NCI-H226 (cell line): ENCODE measurements around the gene PSEN2.
A peak's percentile ranks its signal among the peaks of the same experiment; 100 is the strongest.
"Not testable (repeated sequence)": the region's sequence is repeated elsewhere in the genome, so short reads cannot be mapped to it uniquely, and the experiment has no call there.

Experiments
- DNase-seq: peaks from one replicate; pipeline ENCODE4 v3.0.0-alpha.2; 2015

The PSEN2 gene

DNA sequence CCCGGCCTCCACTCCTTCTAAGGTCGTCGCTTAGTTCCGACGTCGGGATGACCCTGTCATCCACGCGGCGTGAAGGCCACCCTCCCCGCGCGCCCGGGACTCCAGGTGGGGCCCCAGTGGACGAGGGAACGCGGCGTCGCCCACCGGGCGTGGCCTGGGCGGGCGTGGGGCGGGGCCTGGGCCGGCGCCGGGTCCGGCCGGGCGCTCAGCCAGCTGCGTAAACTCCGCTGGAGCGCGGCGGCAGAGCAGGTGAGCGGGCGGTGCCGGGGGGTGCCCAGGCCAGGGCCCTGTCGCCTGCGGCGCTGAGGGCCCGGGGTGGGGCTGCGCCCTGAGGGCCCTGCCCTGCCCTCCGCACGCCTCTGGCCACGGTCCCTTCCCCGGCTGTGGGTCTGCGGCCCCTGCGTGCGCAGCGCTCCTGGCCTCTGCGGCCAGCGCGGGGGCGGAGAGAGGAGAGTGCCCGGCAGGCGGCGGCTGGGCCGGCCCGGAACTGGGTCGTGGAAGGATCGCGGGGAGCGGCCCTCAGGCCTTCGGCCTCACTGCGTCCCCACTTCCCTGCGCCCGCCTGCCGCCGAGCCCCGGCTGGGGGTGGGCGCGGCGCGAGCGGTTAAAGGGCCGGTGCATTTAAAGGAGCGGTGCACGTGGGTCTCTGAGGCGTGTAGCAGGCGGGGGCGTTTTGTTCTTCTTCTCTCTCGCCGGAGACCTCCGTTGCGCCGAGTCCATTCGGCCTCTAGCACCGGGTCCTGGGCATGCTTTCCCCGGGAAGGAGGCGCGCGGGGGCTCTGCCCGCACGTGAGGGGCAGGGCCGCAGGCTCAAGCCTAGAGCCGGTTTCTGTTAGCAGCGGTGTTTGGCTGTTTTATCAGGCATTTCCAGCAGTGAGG is at the start of gene PSEN2:
Gene PSEN2 (plus strand): TSS at position 216 of the 879 bp plus-strand sequence. CDS start 11,292 bp downstream, outside the sequence.
- DNase-seq = peak; percentile 53

DNA sequence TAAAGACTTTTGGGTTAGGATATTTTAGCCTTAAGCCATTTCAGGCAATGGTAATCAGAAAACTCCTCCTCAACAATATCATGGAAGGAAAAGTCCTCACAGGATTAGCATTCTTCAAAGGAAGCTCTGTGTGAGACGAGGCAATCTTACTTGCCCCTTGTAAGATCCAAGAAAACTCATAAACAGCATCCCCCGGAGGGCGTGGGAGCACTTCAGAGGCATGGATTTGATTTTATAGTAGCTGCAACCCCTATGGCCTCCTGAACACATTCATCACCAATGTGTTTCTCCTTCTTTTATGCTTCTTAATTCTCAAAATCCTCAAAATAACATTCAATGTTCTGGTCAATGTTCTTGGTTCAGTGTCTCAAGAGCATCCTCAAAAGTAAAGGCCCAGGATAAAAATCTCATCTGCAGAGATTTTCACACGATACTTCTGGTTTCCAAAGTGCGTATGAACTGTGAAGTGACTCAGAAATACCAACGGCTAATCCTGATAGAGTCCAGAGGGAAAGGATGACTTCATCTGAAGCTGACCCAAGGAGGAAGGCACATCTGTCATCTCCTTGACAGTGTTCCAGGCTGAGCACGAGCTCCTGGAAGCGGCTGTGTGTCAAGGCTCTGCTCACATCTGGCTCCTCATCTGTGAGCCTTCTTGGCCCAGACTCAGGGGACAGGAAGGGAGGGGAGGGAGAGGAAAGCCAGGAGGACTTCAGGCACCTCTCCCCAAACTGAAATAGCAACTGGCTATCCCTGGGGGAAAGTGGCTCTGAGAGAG is 49.3 kb upstream of the PSEN2 start:
- DNase-seq = peak; percentile 81

DNA sequence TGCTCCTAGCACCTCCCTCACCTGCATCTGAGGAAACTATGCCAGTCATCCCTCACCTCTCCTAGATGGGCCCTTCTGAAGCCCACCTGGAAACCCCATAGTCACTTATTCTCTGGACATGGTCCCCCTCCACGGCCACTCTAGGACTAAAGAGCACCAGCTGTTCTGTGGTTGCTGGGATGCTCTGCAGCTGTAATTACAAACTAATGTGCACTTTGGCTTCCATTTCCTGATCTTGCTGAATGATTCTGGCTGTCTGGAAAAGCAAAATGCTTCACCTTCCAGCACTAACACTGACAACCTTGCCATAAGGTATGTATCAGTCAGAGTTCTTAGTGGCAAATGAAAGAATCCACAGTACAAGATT is 48.7 kb upstream of the PSEN2 start:
- no peak for DNase-seq

DNA sequence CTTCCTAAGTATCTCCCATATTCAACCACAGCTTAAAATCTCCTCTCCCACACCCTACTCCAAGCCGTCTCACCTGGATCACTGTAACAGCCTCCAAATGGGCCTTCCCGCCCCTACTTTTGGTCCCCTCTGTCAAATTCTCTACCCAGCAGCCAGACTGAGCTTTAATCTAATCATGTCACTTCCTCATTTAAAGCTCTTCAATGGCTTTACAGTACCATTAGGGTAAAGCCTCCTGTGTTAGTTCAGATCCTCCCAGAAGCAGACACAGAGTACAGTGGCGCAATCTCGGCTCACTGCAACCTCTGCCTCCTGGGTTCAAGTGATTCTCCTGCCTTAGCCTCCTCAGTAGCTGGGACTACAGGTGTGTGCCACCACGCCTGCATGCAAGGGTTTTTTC is 46.8 kb upstream of the PSEN2 start:
- DNase-seq = no peak

DNA sequence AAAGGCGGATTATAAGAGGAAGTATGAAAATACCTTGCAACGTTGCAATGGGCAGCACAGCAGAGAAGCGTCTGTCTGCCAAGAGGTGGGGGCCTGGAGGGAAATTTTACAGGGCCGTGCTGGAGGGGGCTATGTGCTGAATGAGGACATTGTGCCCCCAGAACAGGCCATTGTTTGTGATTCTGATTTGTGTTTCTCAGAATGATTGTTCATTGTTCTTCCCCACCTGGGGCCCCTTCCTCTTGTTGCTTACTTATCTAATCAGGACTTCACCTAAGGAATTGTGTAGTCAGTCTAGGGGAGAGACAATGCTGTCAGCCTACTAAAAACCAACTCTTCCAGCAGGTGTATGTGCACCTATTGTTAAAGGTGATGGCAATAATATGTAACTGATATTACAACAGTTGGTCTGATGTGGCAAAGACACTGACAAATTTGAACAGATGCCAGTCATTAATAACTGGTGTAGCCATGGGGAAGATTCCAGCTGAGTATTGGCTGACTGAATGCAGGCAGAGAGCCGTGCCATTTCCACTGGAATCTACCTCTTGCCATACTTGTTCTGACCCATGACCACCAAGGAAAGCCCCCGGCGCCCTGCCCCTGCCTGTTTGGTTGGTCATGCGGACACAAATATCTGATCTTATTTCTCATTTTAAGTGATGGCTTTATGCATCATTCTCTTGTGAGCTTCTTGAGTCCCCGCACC is 45.2 kb upstream of the PSEN2 start:
- DNase-seq = no peak

DNA sequence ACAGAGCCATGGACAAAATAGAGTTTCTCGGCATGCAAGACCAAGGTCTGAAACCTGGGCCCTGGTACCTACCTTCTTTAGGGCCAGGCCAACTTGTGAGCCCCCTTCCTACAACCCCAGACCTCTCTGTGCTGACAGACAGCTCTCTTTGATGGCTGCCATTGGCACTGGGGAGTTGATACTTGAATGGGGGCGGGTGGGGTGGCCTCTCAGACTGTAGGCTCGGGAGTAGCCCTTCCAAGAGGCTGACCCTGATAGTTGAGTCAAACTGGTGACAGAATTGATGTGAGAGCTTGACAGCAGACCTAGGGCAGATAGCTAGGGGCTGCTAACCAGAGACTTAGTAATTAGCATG is 44.7 kb upstream of the PSEN2 start:
- no peak for DNase-seq

DNA sequence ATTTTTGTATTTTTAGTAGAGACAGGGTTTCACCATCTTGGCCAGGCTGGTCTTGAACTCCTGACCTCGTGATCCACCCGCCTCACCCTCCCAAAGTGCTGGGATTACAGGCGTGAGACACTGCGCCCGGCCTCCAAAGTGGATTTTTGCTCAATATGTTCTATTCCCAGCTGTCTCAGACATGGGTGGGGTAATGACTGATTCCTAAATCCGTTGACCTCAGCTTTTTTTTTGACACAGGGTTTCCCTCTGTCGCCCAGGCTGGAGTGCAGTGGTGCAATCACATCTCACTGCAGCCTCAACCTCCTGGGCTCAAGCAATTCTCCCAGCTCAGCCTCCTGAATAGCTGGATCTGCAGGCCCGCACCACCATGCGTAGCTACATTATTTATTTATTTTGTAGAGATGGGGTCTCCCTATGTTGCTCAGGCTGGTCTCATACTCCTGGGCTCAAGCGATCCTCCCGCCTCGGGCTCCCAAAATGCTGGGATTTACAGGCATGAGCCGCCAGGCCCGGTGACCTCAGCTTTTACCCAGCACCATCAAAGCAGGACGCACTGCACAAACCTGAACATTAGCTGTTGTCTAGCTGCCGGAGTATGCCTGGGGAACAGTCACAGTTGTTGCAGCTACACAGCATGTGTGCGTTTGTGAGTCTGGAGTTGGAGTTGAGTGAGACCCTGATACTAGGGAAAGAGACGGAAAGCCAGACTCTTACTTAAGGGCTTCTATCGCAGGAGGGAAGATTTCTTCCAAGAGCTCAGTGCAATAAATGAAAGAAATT is 43.7 kb upstream of the PSEN2 start:
- no peak for DNase-seq

DNA sequence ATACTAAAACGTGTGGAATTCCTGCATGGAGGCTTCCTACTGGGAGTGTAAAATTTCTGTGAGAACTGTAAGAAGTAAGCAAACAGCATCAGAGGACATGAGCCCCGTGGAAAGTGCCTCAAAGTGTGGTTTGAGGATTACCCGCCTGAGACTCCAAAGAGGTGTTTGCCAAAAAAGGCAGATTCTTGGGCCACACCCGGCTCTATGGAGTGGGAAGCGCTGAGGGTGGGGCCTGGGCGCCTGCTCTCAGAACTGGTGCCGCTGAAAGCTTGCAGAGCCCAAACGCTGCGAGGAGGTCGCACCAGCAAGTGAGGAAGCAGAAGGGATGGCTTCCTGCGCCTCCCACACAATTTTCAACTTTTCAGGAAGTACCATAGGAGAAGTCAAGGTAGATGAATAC is 43.0 kb upstream of the PSEN2 start:
- no peak for DNase-seq

DNA sequence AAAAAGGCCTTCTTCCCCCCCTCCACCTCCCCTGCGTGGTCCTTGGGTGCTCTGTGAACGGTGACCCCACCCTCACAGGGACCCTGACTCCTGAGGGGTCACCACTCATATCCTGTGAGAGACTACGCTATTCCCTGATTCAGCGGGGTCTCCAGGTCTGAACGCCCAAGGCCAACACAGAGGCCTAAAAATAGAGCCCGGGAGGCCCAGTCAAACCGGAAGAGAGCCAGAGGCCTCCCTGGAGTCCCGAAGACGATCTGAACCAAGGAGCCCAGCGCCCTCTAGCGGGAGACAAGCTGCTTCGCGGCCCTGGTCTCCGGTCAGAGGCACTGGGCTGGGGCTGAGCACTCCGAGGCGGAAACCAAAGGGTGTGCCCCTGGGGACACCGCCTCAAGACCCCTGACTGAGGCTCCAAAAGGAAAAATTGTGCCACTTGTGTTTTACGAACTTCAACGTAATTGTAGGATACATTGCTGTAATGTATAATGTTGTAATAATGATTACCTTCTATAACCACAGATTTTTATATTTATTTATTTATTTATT is 42.4 kb upstream of the PSEN2 start:
- DNase-seq = peak; percentile 57

DNA sequence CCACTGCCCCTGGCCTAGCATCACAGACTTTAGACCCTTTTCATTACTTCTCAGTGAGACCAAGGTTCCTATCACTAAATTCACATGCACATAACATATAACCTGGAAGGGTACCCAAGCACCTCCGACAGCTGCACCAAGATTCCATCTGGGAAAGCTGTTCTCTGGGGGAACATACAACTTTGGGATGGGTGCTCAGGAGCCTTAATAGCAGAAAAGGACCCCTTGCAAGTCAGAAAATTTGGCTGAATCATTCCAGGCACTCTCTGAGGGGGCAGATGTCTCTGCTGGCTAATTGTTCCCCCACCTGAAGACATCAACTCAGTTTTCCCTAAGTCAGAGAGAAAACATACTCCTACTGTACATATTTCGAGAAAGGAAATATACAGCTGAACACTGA is 41.3 kb upstream of the PSEN2 start:
- no peak for DNase-seq

DNA sequence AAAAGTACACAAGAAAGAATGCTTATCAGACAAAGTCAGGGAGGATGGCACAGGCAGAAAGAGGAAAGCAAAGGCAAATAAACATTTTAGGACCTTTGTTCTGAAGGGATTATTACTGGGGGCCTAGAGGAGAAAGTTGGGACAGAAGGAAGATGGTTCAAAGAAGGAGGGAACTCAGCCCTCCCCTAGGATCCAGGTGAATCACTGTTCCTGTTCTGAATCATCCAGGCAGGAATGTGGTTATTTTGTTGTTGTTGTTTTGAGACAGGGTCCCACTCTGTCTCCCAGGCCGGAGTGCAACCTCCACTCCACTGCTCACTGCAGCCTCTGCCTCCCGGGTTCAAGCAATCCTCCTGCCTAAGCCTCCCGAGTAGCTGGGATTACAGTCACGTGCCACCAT is 38.5 kb upstream of the PSEN2 start:
- DNase-seq = no peak

DNA sequence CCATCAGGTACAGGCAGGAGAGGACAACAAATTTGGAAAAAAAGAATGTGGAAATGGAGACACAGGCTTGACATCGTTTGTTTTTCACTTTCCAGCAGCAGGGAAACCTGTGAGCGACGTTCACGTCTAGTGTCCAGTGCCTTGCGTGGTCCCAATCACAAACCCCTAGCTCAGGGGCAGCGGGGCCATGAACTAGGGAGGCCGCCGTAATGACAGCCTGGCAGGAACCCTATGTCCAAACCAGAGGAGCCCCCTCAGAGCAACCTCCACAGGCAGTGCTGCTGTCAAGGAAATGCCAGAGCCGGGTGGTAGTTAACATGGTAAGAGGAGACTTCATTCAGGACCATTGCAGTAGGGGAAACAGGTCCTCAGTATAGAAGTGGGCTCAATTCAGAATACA is 37.8 kb upstream of the PSEN2 start:
- no peak for DNase-seq

DNA sequence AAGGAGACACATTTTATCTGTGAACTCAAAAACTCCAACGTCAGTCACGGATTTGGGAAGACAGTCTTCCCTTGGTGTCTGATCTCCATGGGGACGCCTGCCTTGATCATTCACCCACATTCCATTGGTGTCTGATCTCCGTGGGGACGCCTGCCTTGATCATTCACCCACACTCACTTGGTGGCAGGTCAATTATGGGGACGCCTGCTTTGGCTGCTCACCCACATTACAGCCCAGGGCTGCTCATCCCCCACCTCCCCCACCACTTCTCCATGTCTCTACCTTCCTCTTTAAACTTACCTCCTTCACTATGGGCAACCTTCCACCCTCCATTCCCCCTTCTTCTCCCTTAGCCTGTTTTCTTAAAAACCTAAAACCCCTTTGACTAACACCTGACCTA is 36.2 kb upstream of the PSEN2 start:
- not testable (repeated sequence) for DNase-seq

DNA sequence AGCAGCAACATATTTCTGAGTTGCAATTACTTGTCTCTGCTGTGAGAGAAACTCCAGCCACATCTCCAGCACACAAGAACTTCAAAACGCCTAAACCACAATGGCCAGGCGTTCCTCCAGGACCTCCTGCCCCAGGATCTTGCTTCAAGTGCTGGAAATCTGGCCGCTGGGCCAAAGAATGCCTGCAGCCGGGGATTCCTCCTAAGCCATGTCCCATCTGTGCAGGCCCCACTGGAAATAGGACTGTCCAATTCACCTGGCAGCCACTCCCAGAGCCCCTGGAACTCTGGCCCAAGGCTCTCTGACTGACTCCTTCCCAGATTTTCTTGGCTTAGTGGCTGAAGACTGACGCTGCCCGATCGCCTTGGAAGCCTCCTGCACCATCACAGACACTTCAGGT is 35.0 kb upstream of the PSEN2 start:
- not testable (repeated sequence) for DNase-seq

DNA sequence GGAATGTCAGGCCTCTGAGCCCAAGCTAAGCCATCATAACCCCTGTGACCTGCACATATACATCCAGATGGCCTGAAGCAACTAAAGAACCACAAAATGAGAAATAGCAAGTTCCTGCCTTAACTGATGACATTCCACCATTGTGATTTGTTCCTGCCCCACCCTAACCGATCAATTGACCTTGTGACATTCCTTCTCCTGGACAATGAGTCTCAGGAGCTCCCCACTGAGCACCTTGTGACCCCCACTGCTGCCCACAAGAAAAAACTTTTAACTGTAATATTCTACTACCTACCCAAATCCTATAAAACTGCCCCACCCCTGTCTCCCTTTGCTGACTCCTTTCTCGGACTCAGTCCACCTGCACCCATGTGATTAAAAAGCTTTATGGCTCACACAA is 32.5 kb upstream of the PSEN2 start:
- not testable (repeated sequence) for DNase-seq

DNA sequence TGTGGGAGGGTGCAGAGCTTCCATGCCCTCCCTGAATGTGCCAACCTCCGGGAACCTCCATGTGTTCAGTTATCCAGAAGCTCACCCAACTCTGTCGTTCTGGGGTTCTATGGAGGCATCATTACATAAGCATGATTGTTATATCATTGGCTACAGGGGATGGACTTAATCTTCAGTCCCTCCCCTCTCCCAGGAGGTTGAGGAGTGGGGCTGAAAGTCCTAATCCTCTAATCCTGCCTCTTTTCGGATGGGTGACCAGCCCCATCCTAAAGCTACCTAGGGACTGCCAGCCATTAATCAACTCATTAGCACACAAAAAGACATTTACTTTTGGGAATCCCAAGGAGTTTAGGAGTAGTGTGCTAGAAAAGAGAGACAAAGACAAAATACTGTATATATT is 32.0 kb upstream of the PSEN2 start:
- DNase-seq = no peak

DNA sequence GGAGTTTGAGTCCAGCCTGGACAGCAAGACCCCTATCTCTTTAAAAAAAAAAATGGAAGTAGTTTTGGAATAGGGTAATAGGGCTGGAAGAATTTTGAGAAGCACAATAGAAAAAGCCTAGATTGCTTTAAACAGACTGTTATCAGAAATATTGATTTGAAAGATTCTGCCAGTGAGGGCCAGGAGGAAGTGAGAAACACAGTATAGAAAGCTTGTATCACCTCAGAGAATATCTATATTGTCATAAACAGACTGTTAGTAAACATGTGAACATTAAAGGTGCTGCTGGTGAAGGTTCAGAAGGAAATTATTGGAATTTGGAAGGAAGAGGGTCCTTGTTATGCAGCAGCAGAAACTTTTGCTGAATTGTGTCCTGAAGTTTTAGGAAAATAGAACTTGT is 24.8 kb upstream of the PSEN2 start:
- DNase-seq = no peak

DNA sequence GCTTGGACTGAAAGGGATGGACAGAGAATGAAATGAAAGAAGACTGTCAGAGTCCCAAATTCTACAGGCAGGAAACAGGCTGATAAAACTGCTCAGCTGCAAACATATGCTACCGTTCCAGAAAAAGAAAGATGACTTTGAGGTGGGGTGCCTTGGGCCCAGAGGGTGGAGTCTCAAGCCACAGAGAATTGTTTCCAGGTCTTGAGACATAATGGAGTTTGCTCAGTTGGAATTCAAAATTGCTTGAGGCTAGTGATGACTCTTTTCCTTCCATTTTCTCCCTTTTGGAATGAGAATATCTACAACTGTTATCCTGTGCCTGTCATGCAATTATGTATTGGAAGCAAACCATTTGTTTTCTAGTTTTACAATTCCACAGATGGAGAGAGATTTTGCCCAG is 23.6 kb upstream of the PSEN2 start:
- no peak for DNase-seq

DNA sequence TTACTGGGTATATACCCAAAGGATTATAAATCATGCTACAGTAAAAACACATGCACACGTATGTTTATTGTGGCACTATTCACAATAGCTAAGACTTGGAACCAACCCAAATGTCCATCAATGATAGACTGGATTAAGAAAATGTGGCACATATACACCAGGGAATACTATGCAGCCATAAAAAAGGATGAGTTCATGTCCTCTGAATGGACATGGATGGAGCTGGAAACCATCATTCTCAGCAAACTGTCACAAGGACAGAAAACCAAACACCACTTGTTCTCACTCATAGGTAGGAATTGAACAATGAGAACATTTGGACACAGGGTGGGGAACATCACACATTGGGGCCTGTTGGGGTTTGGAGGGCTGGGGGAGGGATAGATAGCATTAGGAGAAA is 15.9 kb upstream of the PSEN2 start:
- not testable (repeated sequence) for DNase-seq

DNA sequence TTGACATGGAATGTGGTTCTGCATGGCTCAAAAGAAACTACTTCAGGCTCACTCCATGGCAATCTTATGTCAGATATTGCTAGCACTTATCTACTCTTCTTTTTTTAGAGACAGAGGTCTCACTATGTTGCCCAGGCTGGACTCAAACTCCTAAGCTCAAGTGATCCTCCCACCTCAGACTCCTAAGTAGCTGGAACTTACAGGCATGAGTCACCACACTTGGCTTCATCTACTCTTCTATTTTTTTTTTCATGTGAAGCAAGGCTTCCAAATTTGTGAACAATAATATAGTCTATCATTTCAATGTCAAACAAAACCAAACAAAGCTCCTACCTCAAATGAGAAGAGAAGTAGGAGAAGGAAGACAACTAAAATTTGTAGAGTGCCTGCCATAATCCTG is 7.5 kb upstream of the PSEN2 start:
- DNase-seq = peak; percentile 14

DNA sequence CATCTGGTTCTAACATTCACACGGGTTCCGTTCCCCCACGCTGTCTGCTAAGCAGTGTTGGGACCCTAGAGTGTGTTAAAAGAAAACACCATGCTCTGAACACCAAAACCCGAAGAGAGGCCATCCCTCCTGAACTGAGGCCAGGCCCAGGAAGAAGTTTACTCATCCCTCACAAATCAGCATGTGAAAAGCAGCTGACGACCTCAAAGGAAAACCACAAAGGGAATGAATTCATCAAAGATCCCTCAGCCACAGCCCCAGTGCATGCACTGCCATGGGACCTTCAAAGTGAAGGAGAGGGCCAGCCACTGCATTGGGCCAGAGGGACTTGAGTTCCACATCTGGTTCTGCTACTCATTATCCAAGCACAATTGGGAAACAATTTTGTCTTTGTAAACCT is 7.0 kb upstream of the PSEN2 start:
- peak; percentile 31 for DNase-seq

DNA sequence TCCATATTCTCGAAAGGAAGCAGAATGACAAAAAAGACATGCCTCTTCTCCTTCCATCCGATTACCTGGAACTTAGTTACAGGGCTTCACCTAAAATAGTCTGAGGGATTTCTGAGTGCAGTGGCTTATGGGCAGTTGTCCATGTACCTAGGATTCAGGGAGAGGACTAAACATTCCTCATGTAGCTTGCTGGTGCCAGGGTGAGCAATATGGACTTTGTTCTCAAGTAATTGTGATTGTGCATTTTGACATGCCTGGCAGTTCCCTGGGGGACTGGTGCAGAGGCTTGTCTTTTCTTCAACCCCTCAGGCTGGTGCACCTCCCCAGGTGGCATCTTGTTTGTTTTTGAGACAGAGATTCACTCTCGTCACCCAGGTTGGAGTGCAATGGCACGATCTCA is 6.1 kb upstream of the PSEN2 start:
- no peak for DNase-seq

DNA sequence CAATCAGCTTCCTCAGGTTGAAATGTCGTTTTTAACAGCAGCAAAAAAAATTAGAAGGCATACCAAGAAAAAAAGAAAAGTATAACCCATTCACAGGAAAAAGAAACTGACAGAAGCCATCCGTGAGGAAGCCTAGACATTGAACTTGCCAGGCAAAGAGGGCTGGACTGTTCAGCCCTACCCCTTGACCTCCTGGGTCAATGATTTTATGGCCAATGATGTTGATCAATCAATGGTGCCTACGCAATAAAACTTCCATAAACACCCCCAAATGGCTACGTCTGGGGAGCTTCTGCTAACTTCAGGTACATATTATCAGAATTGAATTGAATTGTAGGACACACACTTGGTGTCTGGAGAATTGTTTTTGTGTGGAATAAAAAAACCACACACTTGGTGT is 4.8 kb upstream of the PSEN2 start:
- DNase-seq = no peak
